Activated CD4-positive, CD25-positive, alpha-beta regulatory T cell treated with anti-CD3 and anti-CD28 coated beads, Interleukin-2, amount 50 U/mL, for 72 hours (primary cell): Measurements from ENCODE around the gene CORO2B.

Source experiments
- DNase-seq: peaks from one replicate; pipeline ENCODE4 v3.0.0; 2021

Gene CORO2B

DNA sequence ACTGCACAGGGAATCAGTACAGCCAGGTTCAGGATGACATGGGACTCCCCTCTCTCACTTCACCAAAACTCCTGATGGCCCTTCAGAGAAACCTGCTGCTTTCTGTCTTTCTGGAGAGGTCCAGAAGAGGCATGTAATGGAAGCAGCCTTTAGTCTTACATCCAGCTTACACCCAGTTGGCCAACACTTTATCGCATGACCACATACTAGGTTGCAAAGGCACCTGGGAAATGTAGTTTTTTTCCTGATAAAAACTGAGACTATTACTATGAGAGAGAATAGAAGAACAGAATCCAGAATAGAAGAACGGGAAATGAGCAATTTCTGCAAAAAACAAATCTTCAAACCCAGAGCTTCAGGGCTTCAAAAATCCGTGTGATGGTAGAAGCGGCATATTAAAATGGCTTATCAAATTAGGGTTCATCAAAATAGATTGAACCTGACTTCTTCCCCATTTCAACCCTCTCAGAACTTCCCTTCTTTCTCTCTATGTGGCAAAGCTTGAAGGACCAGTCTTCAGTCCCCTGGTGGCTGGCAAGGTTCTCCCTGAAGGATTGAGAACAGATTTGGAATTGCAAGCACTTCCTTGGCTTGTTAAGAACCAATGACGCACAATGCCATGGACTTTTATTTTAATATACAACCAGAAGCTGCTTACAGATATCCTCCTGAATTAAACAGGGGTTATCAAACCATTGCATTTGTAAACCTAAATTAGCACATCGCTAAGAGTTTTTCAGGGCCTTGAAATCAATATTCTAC lies 34.4 kb downstream of the CORO2B start:
- DNase-seq, result no peak

DNA sequence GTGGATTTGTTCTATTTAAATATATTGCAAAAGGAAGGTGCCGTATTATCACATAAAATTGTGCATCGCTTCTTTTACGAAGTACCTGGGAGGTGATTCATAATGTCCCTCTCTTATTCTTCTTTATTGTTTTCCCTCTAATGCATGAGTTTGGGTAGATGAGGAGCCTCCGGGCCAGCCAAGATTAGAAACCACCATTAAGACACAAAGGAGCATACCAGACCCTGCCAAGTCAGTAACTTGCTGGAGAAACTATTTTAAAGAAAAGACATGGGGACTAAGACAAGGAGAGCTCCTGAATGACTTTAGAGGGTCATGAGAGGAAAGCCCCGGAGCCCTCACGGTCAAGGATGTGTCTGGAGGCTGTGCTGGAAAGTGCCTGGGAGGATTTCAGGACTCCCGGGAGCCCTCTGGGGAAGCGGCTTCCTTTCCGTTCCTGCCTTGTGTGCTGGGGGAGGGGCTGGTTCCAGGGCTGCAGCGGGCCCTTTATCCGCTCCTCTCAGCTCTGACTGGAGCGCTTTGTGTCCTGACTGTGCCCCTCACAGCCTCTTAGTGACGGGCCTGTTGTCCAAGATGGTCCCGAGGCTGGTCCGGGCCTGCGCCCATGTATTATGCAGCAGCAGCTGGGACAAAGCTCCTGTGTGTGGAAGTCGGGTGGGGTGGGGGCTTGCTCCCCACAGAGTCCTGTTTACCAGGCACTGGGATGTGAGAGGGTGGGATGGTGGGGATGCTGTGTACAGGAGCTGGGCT lies 35.7 kb downstream of the CORO2B start:
- DNase-seq, result no peak

DNA sequence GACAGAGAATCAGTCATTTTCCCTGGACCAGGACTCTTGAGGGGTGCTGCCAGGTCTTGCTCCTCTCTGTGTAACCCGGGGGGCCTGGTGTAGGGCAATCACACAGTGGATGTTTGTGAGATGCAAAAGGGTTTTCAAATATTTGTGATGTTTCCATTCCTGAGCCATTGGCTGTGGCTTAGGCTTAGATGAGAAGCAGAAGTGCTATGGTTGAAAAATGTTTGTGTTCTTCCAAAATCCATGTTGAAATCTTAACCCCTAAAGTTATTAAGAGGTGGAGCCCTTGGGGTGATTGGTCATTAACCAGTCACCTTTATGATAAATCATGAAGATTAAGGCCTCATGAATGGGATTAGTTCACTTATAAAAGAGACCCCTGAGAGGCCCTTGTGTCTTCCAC lies 36.5 kb downstream of the CORO2B start:
- no peak for DNase-seq

DNA sequence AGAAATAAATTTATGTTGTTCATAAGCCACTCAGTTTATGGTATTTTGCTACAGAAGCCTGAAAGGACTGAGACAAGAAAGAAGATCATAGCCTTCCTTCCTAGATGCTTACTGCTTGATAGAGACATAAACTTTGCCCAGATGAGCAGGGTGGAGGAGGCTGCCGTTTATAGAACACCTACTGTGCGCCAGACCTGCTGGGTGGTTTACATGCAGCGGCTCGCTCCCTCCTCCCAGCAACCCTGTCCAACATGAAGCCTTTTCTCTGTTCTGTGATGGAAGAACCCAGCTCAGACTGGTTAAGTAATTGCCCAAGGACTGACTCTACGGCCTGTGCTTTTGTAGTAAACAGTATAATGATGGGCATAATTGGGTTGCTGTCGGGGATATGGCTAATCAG lies 37.0 kb downstream of the CORO2B start:
- no peak for DNase-seq

DNA sequence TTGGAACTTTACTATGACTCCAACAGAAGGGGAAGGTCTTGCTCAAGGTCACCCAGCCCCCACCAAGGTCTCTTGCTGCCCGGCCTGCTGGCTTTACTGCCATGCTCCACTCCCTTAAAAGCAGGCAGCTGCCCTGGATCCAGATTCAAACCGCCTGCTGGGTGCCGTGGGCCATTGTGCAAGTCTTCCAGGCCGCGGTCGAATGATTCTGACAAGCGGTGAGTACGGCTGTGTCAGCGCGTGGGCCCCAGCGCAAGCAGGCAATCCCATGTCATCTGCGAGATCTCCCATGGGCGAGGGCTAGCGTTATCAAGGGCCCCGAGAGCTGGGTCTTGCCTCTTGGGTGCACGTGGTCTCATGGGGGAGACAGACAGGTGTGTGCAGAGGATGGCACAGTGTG lies 37.6 kb downstream of the CORO2B start:
- no peak for DNase-seq

DNA sequence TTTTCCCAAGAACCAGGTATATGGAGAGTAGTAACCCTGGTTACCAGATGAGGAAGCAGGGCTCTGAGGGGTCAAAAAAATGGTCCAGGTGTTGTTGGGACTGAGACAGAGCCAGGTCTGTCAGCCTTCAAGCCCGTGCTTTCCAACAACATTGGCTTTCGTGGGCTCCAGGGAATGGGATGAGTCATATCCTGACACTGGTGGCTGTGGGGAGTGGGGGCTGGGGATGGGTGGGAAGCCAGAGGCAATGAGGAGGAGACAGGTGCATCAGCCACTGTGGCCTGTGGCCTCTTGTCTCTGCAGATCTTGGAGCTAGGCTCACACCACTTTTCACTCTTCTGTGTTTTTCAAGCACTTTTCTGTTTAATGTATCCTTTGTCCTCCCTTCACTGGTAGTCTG lies 38.2 kb downstream of the CORO2B start:
- DNase-seq, result no peak

DNA sequence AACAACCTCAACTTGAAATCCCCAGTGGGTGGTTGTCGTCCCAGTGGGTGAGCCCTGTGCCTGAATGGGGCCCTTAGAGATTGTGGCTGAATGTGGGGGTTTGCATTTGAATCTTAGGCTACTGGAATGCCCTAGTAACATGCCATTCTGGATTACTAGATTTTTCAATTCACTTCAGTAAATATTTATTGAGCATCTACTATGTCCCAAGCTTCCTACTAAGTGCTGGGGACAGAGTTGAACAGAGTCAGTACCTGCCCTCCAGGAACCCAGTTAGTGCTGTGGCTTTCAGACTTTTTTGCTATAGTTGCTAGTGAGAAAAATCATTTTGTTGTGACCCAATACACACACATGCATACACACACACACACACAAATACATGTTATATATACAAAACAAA lies 39.0 kb downstream of the CORO2B start:
- DNase-seq, result no peak

DNA sequence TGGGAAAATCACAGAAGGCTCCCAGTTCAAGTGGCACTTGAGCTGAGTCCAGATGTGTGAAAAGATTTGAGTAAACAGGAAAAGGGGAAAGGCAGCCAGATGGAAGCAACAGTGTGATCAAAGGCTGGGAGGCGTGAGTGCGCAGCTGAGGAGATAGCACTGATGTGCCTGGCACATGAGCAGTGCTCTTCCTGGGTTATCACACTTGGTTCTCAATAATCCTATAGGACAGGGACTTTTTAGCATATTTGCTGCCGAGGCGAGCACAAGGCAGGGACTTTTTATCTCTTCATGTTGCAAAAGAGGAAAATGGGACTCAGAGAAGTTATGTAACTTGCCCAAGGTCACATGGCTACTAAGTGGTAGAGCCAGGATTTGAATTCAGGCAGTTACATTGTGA lies 39.6 kb downstream of the CORO2B start:
- no peak for DNase-seq

DNA sequence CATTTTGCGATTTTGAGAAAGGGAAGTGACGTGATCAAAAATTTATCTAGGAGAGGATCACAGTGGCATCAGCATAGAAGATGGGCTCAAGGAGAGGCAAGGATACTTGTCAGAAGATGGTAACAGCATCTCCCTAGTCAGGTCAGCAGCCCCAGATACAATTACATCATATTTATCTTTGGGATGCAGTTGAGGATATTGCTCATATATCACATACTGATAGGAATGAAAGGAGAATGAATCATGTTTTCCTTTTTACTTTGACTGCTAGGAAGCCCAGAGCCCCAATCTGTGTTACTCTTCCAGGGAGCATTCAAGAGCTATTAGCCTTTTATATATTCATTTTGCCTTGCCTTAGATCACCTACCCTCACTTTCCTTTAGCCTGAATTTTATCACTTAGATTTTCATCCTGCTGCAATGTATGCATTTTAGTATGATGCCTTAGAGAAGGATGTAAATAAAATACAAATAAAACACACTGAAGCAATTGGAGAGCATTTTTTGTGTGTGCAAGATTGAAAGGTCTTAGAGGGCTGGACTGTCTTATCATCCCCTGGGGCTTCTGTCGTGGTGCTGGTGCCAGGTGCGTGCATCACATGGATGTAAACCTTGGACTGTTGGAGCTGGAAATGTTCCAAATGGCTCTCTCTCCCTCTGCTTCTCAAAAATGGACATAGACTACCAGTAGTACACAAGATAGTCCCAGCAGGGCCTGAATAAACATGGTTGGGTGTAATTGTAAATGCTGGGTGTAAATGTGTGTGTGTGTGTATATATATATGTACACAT lies 40.3 kb downstream of the CORO2B start:
- DNase-seq, result no peak

DNA sequence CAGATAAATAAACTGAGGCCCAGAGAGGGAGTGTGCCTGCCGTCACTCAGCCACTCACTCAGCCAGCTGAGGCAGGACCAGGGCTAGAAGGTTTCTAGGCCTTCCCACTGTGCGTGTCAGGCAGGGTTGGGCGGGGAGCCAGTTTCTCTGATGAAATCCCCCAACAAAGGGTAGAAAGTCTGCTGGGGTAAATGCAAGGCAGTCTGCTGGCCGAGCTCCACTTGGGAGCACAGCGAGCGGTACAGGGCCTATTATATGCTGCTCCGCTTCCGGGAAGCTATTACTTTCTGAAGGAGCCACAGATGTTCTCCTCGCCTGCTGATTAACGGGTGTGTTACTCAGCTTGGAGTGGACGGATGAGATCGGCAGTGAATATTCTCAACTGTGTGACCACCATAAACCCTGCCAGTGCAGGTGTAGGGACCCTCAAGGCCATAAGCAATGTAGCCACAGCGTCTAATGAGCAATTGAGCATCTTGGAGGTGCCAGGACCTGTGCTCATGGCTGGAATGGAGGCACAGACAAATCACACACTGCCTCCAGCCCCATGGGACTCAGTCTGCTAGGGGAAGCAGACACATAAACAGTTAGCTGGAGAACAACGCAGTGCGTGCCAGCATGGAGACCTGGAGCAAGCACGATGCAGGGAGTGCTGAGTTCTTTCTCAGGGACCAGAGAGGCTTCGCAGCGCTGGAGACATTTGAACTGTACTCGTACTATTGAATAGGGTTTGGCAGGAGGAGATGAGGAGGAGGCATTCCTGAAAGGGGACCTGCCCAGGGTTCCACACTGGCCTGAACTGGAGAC lies 42.1 kb downstream of the CORO2B start:
- DNase-seq, result no peak

DNA sequence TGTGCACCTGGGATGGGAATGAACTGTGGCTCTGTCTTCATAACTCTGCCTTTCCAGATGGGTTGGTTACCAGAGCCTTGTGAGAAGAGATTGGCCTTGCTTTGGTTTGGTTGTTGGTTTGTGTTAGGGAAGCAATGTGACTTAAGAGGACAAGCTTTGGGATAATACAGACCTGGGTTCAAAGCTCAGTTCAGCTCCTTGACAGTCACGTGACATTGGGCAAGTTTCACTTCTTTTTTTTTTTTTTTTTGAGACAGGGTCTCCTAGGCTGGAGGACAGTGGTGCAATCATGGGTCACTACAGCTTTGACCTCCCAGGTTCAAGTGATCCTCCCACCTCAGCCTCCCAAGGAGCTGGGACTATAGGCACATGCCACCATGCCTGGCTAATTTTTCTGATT lies 42.7 kb downstream of the CORO2B start:
- DNase-seq, result no peak

DNA sequence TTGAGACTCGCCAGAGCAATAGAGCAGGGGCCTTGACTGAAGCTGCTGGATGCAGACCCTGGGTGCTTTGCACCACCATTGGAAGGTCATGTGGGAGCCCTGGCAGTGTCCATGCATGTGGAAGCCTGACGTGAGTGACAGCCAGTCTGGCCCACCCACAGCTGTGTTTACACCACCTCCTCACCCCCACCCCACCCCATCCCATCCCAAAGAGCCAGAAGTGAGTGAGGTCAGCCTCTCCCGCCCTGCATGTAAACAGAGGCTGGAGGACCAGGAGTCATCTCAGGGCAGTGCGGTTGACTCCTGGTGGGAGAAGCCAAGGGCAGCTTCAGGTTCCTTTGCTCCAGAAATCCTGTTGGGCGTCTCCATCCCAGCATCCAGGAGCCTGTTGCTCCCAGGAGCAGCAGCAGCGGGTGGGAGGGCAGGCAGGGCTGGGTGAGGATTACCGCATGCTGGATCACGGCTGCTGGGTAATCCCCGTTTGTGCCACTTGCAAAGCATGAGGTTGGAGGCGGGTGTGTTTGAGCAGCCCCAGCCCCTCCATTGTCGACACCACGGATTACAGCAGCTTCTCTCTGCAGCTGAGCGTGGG lies 44.6 kb downstream of the CORO2B start:
- DNase-seq, result no peak

DNA sequence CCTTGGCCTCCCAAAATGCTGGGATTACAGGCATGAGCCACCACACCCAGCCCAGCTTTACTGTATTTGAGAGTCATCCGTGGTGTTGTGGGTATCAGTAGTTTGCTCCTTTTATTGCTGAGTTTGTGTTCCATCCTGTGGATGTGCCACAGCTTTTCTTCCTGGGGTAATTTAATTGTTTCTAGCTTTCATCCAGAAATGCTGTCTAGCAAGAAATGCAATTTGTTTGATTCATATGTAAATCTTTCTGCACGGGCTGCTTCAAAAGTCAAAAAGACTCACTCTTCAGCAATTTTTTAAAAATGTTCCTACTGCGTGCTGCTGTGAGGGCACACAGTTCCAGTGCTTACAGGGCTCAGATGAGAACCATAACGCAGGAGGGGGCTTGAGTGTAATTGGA lies 47.1 kb downstream of the CORO2B start:
- no peak for DNase-seq

DNA sequence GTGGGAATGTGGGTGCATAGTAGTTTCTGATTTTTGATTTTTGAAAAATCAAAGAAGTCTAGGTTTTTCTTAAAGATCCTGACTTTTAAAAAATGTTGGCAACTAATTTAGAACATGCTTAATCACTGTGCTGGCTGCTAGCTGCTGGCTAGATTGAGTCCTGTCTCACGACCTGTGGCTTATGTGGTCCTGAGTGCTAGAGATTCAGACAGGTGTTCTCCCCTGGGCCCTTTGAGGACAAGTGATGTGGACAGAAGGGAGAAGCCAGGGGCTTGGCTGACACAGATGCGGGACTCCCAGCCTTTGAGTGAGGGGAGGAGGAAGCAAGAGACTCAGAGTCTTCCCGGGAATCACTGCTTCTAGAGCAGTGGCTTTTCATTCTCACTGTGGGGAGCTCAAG lies 47.5 kb downstream of the CORO2B start:
- DNase-seq, result no peak

DNA sequence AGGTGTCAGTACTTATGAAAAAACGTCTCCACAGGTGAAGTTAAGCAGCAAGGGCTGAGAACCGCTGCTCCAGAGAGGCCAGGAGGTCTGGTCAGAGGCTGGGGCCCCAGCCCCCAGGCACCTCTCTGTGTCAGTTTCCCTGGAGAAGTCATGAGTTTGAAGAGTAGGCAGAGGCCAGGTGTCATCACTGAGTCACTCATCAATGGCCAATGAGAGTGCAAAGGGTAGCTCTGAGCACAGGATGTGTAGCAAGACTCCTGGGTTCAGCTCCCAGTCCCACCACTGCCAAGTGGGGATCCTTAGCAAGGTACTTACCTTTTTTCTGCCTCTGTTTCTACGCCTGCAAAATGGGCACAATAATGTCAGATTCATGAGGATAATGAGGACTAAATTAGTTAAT lies 47.9 kb downstream of the CORO2B start:
- no peak for DNase-seq

DNA sequence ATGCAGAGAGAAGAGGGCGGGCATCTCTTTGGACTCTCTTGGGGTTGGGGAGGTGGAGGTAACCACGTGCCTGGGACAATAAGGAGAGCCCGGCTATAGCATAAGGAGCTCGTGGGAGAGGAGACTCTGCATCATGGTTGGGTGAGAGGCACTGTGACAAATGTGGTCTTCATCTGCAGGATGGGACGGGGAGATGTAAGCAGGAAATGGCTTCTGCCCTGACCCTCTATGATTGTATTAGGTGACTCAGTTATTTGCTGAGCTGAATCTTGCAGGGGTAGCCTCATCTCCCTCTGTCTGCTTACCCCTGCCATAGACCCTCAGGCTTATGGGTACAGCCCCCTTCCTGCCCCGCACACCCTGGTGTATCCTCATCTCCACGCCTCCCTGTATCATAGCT lies 48.7 kb downstream of the CORO2B start:
- no peak for DNase-seq

DNA sequence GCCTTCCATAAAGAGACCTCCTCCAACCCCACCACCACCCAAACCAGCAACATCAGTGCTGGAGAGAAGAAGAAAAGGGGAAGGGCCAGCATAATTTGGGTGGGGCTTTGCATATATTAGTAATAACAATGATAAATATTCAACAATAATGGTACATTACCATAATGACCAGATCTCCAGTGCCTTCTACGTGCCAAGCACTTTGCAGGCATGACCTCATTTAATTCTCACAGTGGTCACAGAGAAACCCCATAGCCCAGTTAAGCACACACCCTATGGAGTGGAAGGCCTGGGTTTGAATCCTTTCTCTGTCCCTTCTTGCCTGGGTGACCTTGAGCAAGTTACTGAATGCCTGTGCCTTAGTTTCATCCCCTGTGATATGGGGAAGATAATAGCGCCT lies 49.2 kb downstream of the CORO2B start:
- no peak for DNase-seq

DNA sequence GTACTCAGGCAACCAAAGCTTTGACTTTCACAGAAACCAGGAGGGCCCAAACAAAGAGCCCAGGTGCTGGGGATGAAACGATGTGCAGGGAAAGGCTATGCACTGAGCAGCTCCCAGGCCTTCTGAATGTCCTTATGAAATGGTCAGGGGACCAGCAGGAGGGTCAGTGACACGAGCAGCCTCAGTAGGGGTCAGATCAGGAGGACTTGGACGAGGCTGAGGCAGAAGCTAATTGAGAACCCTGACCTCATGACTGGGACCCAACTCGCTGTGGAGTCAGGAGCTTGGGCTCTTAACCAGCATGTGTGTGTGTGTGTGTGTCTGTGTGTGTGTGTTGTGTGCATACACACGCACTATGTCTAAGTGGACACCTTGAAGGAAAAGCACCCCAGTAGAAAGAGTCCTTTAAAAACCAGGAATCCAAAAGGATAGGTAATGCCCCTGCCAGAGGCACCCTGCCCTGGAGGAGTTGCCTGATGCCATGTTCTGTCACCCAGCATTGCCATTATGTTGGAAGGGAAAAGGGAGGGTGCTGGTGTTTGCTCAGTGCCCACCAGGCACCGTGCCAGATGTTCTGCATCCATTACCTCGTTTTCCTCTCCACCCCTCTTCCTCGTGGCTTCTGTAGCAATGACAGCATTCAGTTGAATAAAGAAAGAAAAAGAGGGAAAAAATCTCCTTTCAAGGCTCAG lies 50.9 kb downstream of the CORO2B start:
- DNase-seq, result no peak

DNA sequence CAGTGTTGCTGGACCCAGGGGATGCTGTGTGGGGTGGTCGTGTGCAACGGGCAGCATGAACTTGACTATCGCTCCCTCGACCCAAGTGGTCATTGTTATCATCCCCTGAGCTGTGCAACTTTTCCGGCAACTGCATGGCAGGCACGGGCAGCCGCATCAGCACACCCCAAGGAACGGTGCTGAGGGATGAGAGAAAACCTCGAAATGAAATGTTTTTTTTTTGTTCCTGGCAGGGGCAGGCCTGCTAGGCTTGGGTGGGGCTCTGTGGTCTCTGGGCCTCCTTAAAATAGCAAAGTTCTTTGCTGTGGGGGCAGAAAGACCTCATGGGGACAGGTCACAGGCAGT lies 51.4 kb downstream of the CORO2B start:
- DNase-seq, result no peak

DNA sequence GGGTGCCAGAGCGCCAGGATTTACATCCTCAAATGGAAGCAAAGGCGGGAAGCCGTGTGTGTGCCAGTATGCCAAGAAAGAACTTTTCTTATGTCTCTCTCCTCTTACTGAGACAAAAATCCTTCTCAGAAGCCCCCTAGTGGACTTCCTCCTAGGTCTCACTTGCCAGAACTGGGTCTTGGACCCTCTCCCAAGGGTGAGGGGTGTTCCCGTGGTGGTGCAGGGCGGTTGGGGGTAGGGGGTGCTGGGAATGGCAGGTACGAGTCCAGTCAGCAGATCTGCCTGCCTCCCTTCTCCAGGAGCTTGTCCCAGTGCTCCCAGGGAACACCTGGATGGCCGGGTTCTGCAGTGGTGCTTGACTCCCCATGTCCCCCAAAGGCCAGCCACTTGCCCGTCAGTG lies 52.0 kb downstream of the CORO2B start:
- no peak for DNase-seq

DNA sequence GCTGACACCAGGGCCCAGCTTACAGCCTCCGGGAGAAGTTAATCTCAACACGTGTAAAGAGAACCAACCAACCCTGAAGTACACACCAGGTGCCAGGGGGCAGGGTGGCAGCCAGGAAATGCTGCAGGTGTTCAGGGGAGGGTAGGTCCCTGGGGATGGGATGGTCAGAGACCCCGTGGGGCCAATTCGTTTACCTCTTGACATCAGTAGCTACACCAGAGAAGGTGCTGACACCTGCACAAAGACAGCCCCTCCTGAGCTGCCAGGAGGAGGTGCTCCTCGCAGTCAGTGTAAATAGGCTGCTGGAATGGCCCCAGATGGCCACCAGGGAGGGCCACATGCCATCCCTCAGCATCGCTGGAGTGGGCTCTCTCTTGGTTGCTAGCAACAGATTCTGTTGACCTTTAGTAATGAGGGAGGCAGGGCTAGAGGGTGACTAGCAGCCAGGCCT lies 52.8 kb downstream of the CORO2B start:
- DNase-seq, result no peak

DNA sequence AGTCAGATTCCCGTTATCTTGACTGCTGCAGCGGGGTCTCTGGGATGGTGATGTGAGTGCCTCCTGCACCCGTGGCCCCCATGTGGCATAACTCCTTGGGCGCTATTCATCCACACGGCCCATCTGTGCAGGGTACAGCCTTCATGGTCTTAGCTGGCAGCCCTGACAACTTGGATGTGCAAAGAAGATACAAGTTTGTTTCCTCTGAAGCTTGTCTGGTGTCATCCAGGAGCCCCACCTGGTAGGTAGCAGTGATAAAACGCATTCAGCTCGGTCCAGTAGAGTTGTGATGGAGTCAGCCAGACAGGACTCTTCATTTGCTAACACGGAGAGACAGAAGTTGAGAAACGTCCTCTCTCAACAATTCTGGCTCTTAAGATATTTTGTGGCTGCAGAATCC lies 53.3 kb downstream of the CORO2B start:
- DNase-seq, result no peak
